ENCODE data around the gene FNDC4.

Gene FNDC4

GRCh38 chr2:27518113-27518781, 23.2 kb upstream of the FNDC4 start:
- Histone ChIP-seq H3K27ac (ENCODE audit: low read depth in 2 of 2, low read length in 2 of 2) (no peak overlapping the region), H3K9me3 (ENCODE audit: control insufficient read depth in 2 of 2, low read length in 2 of 2) (no peaks in the 10 kb centered on the region), H3K9ac (ENCODE audit: low read depth in 1 of 2, low read length in 2 of 2) (no peak overlapping the region), H3K36me3 (ENCODE audit: control insufficient read depth in 2 of 2, insufficient read depth in 2 of 2, low read length in 2 of 2) (no peaks in the 10 kb centered on the region), H3K4me3 (ENCODE audit: low read length in 2 of 2) (no peak overlapping the region), H3K27me3 (ENCODE audit: control insufficient read depth in 2 of 2, insufficient read depth in 2 of 2, low read length in 2 of 2) (no peaks in the 10 kb centered on the region), H3K4me1 (ENCODE audit: control insufficient read depth in 2 of 2, insufficient read depth in 2 of 2, low read length in 2 of 2) (no peaks in the 10 kb centered on the region)

DNA sequence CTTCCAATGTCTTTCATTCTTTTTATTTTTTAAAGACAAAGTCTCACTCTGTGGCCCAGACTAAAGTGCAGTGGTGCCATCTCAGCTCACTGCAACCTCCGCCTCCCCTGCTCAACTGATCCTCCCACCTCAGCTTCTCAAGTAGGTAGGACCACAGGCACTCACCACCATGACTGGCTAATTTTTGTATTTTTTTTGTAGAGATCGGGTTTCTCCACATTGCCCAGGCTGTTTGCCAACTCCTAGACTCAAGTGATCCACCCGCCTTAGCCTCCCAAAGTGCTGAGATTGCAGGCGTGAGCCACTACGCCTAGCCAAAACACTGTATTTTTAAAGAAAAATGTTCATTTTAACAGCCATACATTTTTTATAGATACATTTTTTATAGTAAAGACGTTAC, 14.3 kb upstream of the FNDC4 start:
- Histone ChIP-seq H3K4me1 (ENCODE audit: control insufficient read depth in 2 of 2, insufficient read depth in 2 of 2, low read length in 2 of 2) (no peaks in the 10 kb centered on the region), H3K27ac (ENCODE audit: low read depth in 2 of 2, low read length in 2 of 2) (no peak overlapping the region), H3K4me3 (ENCODE audit: low read length in 2 of 2) (no peak overlapping the region), H3K9ac (ENCODE audit: low read depth in 1 of 2, low read length in 2 of 2) (no peak overlapping the region), H3K27me3 (ENCODE audit: control insufficient read depth in 2 of 2, insufficient read depth in 2 of 2, low read length in 2 of 2) (no peaks in the 10 kb centered on the region), H3K9me3 (ENCODE audit: control insufficient read depth in 2 of 2, low read length in 2 of 2) (no peaks in the 10 kb centered on the region), H3K36me3 (ENCODE audit: control insufficient read depth in 2 of 2, insufficient read depth in 2 of 2, low read length in 2 of 2) (no peaks in the 10 kb centered on the region)

- Histone ChIP-seq H3K9me3 (ENCODE audit: control insufficient read depth in 2 of 2, low read length in 2 of 2) (no peaks in the 10 kb centered on the region), H3K27me3 (ENCODE audit: control insufficient read depth in 2 of 2, insufficient read depth in 2 of 2, low read length in 2 of 2) (peaks cover 0 to 3% of the 10 kb centered on the region in 2 donors), H3K4me3 (ENCODE audit: low read length in 2 of 2) (no peak overlapping the region), H3K9ac (ENCODE audit: low read depth in 1 of 2, low read length in 2 of 2) (no peak overlapping the region), H3K36me3 (ENCODE audit: control insufficient read depth in 2 of 2, insufficient read depth in 2 of 2, low read length in 2 of 2) (no peaks in the 10 kb centered on the region), H3K27ac (ENCODE audit: low read depth in 2 of 2, low read length in 2 of 2) (no peak overlapping the region), H3K4me1 (ENCODE audit: control insufficient read depth in 2 of 2, insufficient read depth in 2 of 2, low read length in 2 of 2) (no peaks in the 10 kb centered on the region)
These were observed 12.3 kb upstream of the FNDC4 start for GRCh38 chr2:27507293-27507692.

GRCh38 chr2:27506587-27506986, 11.6 kb upstream of the FNDC4 start:
- Histone ChIP-seq H3K4me3 (ENCODE audit: low read length in 2 of 2) (no peak overlapping the region), H3K4me1 (ENCODE audit: control insufficient read depth in 2 of 2, insufficient read depth in 2 of 2, low read length in 2 of 2) (no peaks in the 10 kb centered on the region), H3K36me3 (ENCODE audit: control insufficient read depth in 2 of 2, insufficient read depth in 2 of 2, low read length in 2 of 2) (no peaks in the 10 kb centered on the region), H3K27me3 (ENCODE audit: control insufficient read depth in 2 of 2, insufficient read depth in 2 of 2, low read length in 2 of 2) (peaks cover 0 to 3% of the 10 kb centered on the region in 2 donors), H3K9ac (ENCODE audit: low read depth in 1 of 2, low read length in 2 of 2) (no peak overlapping the region), H3K9me3 (ENCODE audit: control insufficient read depth in 2 of 2, low read length in 2 of 2) (no peaks in the 10 kb centered on the region), H3K27ac (ENCODE audit: low read depth in 2 of 2, low read length in 2 of 2) (no peak overlapping the region)

GRCh38 chr2:27502142-27502541, 7.1 kb upstream of the FNDC4 start:
- H3K9me3 ChIP-seq (ENCODE audit: control insufficient read depth in 2 of 2, low read length in 2 of 2), result no peaks in the 10 kb centered on the region
- H3K36me3 ChIP-seq (ENCODE audit: control insufficient read depth in 2 of 2, insufficient read depth in 2 of 2, low read length in 2 of 2), result no peaks in the 10 kb centered on the region
- no peak overlapping the region for H3K4me3 ChIP-seq (ENCODE audit: low read length in 2 of 2)
- H3K27me3 ChIP-seq (ENCODE audit: control insufficient read depth in 2 of 2, insufficient read depth in 2 of 2, low read length in 2 of 2), result peaks cover under 1 to 3% of the 10 kb centered on the region in 2 donors
- H3K9ac ChIP-seq (ENCODE audit: low read depth in 1 of 2, low read length in 2 of 2), result no peak overlapping the region
- H3K27ac ChIP-seq (ENCODE audit: low read depth in 2 of 2, low read length in 2 of 2), result no peak overlapping the region
- no peaks in the 10 kb centered on the region for H3K4me1 ChIP-seq (ENCODE audit: control insufficient read depth in 2 of 2, insufficient read depth in 2 of 2, low read length in 2 of 2)

DNA sequence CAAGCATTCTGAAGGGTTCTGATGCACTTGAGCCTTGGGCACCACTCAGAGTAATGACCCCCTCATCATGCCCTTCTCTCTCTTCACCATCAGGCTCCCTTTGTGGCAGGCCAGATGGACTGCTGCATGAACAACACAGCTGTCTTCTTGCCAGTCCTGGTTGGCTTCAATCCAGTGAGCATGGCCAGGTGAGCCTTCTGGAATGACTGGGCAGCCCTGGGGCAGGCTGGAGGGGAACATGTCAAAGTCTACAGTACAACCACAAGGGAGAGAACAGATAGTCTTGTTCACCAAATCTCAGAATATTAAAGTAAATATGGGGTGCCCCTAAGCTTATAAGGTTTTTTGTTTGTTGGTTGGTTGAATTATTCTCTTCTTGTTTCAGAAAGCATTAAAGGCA, 6.0 kb upstream of the FNDC4 start:
- no peaks in the 10 kb centered on the region for H3K9me3 ChIP-seq (ENCODE audit: control insufficient read depth in 2 of 2, low read length in 2 of 2)
- no peak overlapping the region for H3K27ac ChIP-seq (ENCODE audit: low read depth in 2 of 2, low read length in 2 of 2)
- no peaks in the 10 kb centered on the region for H3K36me3 ChIP-seq (ENCODE audit: control insufficient read depth in 2 of 2, insufficient read depth in 2 of 2, low read length in 2 of 2)
- H3K4me3 ChIP-seq (ENCODE audit: low read length in 2 of 2), result no peak overlapping the region
- H3K4me1 ChIP-seq (ENCODE audit: control insufficient read depth in 2 of 2, insufficient read depth in 2 of 2, low read length in 2 of 2), result peaks cover 0 to 3% of the 10 kb centered on the region in 2 donors
- H3K27me3 ChIP-seq (ENCODE audit: control insufficient read depth in 2 of 2, insufficient read depth in 2 of 2, low read length in 2 of 2), result peaks cover 3 to 12% of the 10 kb centered on the region in 2 donors
- H3K9ac ChIP-seq (ENCODE audit: low read depth in 1 of 2, low read length in 2 of 2), result no peak overlapping the region

GRCh38 chr2:27498975-27499374, 4.0 kb upstream of the FNDC4 start:
- Histone ChIP-seq H3K27me3 (ENCODE audit: control insufficient read depth in 2 of 2, insufficient read depth in 2 of 2, low read length in 2 of 2) (peaks cover 13 to 26% of the 10 kb centered on the region in 2 donors), H3K4me1 (ENCODE audit: control insufficient read depth in 2 of 2, insufficient read depth in 2 of 2, low read length in 2 of 2) (peaks cover 3% of the 10 kb centered on the region in 2 donors), H3K9ac (ENCODE audit: low read depth in 1 of 2, low read length in 2 of 2) (no peak overlapping the region), H3K4me3 (ENCODE audit: low read length in 2 of 2) (no peak overlapping the region), H3K36me3 (ENCODE audit: control insufficient read depth in 2 of 2, insufficient read depth in 2 of 2, low read length in 2 of 2) (no peaks in the 10 kb centered on the region), H3K27ac (ENCODE audit: low read depth in 2 of 2, low read length in 2 of 2) (no peak overlapping the region), H3K9me3 (ENCODE audit: control insufficient read depth in 2 of 2, low read length in 2 of 2) (no peaks in the 10 kb centered on the region)

DNA sequence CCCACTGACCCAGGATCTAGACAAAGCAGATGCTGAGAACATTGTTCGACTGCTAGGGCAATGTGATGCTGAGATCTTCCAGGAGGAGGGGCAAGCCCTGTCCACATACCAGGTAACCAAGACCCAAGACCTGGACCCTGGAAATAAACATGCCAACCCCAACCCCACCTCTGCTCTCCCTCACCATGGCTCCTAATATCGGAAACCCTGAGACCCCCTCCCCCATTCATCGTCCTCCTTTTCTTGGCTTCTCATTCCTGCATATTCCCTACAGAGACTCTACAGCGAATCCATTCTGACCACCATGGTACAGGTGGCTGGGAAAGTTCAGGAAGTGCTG, 2.3 kb upstream of the FNDC4 start:
- Histone ChIP-seq H3K27me3 (ENCODE audit: control insufficient read depth in 2 of 2, insufficient read depth in 2 of 2, low read length in 2 of 2) (peaks cover 13 to 24% of the 10 kb centered on the region in 2 donors), H3K4me1 (ENCODE audit: control insufficient read depth in 2 of 2, insufficient read depth in 2 of 2, low read length in 2 of 2) (peaks cover 3% of the 10 kb centered on the region in 2 donors), H3K4me3 (ENCODE audit: low read length in 2 of 2) (no peak overlapping the region), H3K9ac (ENCODE audit: low read depth in 1 of 2, low read length in 2 of 2) (no peak overlapping the region), H3K9me3 (ENCODE audit: control insufficient read depth in 2 of 2, low read length in 2 of 2) (no peaks in the 10 kb centered on the region), H3K36me3 (ENCODE audit: control insufficient read depth in 2 of 2, insufficient read depth in 2 of 2, low read length in 2 of 2) (no peaks in the 10 kb centered on the region), H3K27ac (ENCODE audit: low read depth in 2 of 2, low read length in 2 of 2) (no peak overlapping the region)

DNA sequence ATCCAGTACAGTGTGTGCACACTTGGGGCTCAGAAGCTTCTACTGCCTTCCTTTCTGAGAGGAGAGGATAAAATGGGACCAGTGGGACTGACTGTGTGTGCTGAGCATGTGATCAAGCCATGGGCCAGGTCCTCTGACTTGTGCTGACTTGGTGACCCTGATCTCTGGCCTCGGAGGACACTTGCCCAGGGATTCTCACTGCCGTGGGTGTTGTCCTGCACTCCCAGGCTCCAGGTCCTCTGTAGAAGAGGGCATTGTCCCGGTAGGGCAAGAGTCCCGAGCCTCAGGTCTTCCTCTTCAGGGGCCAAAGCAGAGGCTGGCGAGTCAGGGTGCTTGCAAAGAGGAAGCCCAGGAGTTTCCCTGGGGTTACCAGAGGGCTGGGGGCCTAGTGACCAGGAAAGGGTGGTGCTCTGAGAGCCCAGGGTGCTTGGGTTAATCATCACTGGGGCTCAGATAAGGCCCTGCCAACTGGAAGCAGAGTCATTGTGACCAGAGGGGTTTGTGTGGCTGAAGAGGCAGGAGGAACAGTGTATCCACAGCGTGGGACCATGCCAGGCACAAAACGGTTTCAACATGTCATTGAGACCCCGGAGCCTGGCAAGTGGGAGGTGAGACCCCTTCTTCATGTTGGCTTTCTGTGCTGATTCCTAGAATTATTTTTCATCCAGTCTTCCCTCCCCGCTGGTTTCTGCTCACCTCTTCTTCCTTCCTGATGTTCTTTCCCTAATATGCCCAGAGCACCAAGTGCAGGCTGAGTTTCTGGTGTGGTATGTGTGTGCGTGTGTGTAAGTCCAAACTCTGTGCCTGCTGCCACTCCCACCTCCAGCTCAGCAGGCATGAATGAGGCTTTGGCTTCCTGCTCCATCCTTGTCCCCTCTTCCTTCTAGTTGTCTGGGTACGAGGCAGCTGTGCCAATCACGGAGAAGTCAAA, 1.6 kb upstream of the FNDC4 start, which contains the start of gene GCKR:
Gene GCKR (plus strand): TSS at position 483 of the 931 bp plus-strand sequence. CDS start 66 bp downstream, at position 549.
- Histone ChIP-seq H3K9ac (ENCODE audit: low read depth in 1 of 2, low read length in 2 of 2) (no peak within 1 kb of the TSS), H3K27ac (ENCODE audit: low read depth in 2 of 2, low read length in 2 of 2) (no peak within 1 kb of the TSS), H3K4me3 (ENCODE audit: low read length in 2 of 2) (no peak within 1 kb of the TSS)

DNA sequence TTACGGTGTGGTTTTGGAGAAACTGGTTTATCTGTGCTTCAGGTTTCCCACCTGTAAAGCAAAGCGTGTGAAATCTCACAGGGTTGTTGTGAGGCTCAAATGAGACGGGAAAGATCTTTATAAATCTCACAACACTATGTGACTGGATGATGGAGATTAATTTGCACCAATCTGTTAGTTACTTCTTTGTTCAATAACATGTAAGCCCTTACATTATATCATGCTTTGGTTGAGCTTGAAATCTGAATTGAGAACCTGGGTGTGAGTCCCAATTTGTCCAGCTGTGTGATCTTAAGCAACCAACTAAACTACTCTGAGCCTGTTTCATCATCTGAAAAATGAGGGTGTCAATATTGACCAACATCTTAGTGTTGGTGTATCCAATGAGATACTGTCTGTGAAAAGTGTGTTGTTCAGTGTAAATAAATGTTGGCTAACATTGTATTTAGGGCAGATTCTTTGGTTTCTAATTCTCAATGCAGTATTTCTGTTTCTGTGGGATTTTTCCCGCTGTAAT, 898 bp upstream of the FNDC4 start:
- Histone ChIP-seq H3K27ac (ENCODE audit: low read depth in 2 of 2, low read length in 2 of 2) (no peak overlapping the region), H3K36me3 (ENCODE audit: control insufficient read depth in 2 of 2, insufficient read depth in 2 of 2, low read length in 2 of 2) (no peaks in the 10 kb centered on the region), H3K4me3 (ENCODE audit: low read length in 2 of 2) (no peak overlapping the region), H3K9ac (ENCODE audit: low read depth in 1 of 2, low read length in 2 of 2) (no peak overlapping the region), H3K4me1 (ENCODE audit: control insufficient read depth in 2 of 2, insufficient read depth in 2 of 2, low read length in 2 of 2) (peaks cover 3% of the 10 kb centered on the region in 2 donors), H3K27me3 (ENCODE audit: control insufficient read depth in 2 of 2, insufficient read depth in 2 of 2, low read length in 2 of 2) (peaks cover 13 to 24% of the 10 kb centered on the region in 2 donors), H3K9me3 (ENCODE audit: control insufficient read depth in 2 of 2, low read length in 2 of 2) (no peaks in the 10 kb centered on the region)

More for the DNA sequence above, 1.6 kb upstream of the FNDC4 start, which contains the start of gene GCKR:
- peaks cover 3% of the 10 kb centered on the region in 2 donors for H3K4me1 ChIP-seq (ENCODE audit: control insufficient read depth in 2 of 2, insufficient read depth in 2 of 2, low read length in 2 of 2)
- H3K9me3 ChIP-seq (ENCODE audit: control insufficient read depth in 2 of 2, low read length in 2 of 2), result no peaks in the 10 kb centered on the region
- no peaks in the 10 kb centered on the region for H3K36me3 ChIP-seq (ENCODE audit: control insufficient read depth in 2 of 2, insufficient read depth in 2 of 2, low read length in 2 of 2)
- peaks cover 13 to 24% of the 10 kb centered on the region in 2 donors for H3K27me3 ChIP-seq (ENCODE audit: control insufficient read depth in 2 of 2, insufficient read depth in 2 of 2, low read length in 2 of 2)

All from mucosa of rectum (tissue), 2 donors.